GM19239 (cell line): Measurements from ENCODE around the gene SLC24A3.
A peak's percentile ranks its signal among the peaks of the same experiment; 100 is the strongest.
"Not testable (repeated sequence)": the region's sequence is repeated elsewhere in the genome, so short reads cannot be mapped to it uniquely, and the experiment has no call there.

Experiments used
- DNase-seq: peaks from one replicate; pipeline ENCODE4 v3.0.0; 2011; ENCODE audit warnings: low spot score; ENCODE audit not compliant: insufficient read length
- FAIRE-seq: peaks from 2 replicates; lab custom pipeline; 2011; peaks lifted over from hg19 to GRCh38; lab: Jason Lieb, UNC

SLC24A3 gene

GRCh38 chr20:19644085-19644484 is 431.6 kb downstream of the SLC24A3 start:
- no peak for DNase-seq
- no peak for FAIRE-seq

GRCh38 chr20:19646963-19647362 is 434.5 kb downstream of the SLC24A3 start:
- no peak for DNase-seq
- no peak for FAIRE-seq

- DNase-seq: no peak
- FAIRE-seq: peak; percentile 47
Measured at GRCh38 chr20:19648024-19648423, 435.6 kb downstream of the SLC24A3 start.

DNA sequence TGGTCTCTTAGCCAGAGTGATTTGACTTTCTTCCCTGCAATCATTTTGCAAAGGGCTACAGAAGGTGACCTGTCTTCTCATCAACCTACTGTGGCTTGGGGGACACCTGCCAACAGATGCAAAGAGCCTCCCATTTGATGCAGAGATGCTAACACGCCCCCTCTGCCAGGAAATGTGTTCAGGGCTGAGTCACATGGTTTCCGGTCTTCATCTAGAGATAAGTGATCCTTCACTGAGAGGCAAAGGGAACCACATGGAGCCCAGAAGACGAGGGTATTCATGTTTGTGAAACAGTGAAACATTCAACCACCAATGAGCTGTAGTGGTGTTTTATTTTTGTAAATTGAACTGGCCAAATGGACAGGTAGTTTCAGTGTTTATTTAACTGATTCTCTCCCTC is 436.6 kb downstream of the SLC24A3 start:
- DNase-seq (no peak), FAIRE-seq (no peak)

DNA sequence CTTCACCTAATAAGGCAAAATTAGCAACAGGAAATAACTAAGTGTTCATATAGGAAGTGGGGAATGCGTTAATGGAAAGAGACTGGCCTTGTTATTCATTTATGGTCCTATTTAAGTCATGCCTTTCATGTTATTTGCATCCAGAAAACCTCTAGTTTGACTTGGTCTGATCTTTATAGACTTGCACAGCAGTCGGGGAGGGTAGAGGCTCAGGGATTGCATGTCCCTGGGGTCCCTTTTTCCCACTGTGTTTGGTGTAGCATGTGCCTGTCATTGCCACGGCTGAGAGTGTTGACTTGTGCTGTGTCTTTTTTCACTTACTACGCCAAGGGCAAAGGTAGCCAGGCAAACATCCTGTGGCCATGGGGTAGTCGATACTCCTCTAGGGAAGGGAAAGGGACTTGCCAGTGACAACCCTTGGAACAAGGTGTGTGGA is 440.2 kb downstream of the SLC24A3 start:
- no peak for FAIRE-seq
- no peak for DNase-seq

GRCh38 chr20:19653327-19653726 is 440.9 kb downstream of the SLC24A3 start:
- DNase-seq: no peak
- FAIRE-seq: no peak

- FAIRE-seq (no peak), DNase-seq (no peak)
Measured at GRCh38 chr20:19654921-19655320, 442.5 kb downstream of the SLC24A3 start.

DNA sequence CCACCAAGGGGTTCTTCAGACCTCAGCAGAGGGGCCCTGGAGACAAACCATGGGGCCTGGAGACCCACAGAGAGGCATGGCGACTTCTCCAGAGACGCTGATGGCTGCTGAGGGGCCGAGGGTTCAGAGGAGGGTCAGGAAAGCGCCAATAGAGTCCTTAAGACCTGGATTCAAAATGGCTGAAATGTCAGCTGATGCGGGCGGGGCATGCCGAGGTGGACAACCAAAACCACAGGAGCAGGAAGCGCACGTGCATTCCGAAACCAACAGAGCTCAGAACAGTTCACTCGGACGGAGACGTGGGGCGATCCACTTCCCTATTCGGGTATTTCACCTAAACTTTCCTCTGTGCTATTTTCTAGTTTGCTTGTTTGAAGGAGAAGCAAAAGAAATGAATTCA is 445.7 kb downstream of the SLC24A3 start:
- DNase-seq: peak; percentile 48
- FAIRE-seq: peak; percentile 88

DNA sequence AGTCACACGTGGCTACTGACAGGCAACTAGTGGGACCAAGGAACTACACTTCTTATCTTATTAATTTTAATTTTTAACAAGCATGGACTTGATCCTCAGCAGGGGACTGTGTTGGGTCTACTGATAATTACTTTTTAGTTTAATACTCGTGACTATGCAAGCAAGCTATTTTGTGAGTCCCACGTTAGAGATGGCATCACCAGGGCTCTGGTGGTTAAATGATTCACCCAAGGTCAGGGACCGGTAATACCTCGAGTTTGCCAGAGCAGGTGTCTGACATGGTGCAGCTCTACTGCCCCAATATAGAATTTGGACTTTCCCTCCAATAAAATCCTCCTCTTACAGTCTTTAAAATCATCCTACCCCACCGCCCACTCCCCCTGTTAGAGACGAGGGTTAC is 447.0 kb downstream of the SLC24A3 start:
- FAIRE-seq: no peak
- DNase-seq: no peak

DNA sequence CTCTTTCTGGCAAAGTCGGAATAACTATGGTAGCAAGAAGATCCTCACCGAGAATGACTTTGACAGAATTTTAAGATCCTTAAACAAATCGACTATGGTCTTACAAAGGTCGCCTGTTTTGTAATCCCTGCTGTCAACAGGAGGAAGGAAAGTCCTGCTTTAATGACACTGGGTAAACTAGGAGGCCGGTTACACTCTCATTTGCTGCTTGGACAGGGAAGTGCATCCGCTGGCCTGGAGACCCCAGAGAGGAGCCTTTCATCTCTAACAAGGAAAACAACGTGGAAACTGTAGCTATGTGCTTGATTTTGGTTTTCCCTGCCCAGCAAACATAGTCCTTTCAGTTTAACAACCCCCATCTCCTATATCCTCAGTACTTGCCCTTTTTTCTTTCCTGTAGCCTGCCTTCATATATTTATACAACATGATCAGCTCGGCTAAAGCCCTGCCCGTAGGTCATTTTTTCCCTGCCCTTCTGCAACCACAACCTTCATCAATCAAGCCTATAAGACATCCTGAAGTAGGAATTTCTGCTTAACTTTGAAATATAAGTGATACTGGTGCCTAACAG is 448.5 kb downstream of the SLC24A3 start:
- DNase-seq (no peak), FAIRE-seq (no peak)

- FAIRE-seq (peak; percentile 98), DNase-seq (peak; percentile 35)
Measured at GRCh38 chr20:19661717-19662636, 449.5 kb downstream of the SLC24A3 start.

DNA sequence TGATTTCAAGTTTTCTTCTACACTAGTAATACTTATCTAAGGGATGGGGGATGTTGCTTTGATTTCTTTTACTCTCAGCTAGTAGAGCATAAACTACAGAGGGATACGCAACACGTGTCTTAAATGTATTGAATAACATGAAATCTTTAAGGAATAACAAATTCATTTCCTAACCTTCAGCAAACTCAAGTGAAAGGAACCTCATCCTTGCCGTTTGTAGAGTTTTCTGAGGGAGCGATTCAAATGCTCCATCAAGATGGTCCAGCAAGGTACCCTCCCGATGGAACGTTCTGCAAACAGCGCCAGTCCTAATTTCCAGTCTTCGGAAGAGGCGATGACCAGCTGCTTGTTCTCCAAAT is 450.2 kb downstream of the SLC24A3 start:
- FAIRE-seq: no peak
- DNase-seq: no peak

DNA sequence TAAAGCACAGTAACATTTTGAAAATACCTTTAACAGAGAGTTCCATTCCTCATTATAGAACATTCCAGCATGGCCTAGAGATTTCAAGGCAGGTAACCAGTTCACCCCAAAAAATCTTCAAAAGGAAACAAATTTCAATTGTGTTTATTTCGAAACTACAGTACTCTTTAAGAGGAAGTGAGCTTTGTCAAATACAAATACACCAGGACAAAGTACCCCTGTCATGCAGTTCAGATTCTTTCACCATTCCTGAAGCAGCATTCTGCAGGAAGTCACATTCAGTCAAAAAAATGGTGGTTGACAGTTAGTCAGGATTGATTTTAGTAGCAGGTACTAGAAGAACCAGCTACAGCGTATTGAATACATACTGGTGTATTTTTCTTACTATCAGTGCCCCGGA is 456.0 kb downstream of the SLC24A3 start:
- no peak for DNase-seq
- peak; percentile 53 for FAIRE-seq

GRCh38 chr20:19670829-19671228 is 458.4 kb downstream of the SLC24A3 start:
- no peak for DNase-seq
- no peak for FAIRE-seq

DNA sequence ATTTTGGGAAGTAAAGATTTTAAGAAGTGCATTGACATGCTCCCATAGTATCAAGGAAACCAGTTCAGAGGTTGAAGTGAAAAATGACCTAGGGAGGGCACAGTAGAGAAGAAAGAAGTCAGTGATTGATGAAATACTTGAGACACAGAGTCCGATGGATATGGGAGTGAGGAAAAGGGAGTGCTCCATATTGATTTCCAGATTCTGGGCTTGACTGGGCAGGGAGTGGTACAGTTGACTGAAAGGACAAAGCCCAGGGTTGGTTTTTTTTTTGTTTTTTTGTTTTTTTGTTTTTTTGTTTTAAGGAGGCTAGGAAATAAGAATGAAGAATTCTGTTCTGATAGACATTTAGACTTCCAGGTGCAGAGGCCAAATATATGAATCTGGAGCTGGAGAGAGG is 458.9 kb downstream of the SLC24A3 start:
- FAIRE-seq (no peak), DNase-seq (no peak)

DNA sequence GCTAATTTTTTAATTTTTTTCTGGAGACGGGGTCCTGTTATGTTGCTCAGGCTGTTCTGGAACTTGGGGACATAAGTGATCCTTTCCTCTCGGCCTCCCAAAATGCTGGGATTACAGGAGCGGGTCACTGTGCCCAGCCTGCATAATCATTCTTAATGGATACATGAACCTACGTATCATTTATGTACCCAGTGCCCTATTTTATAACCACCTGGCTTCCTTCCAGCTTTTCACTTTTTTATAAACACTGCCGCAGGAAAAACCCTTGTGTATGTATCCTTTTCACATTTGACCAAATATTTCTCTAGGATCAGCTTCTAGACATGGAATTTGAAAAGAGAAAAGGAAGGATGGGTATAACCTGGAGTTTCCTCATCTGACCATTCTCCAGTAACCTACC is 460.1 kb downstream of the SLC24A3 start:
- FAIRE-seq: no peak
- DNase-seq: no peak

GRCh38 chr20:19673575-19673974 is 461.1 kb downstream of the SLC24A3 start:
- DNase-seq: no peak
- FAIRE-seq: no peak

DNA sequence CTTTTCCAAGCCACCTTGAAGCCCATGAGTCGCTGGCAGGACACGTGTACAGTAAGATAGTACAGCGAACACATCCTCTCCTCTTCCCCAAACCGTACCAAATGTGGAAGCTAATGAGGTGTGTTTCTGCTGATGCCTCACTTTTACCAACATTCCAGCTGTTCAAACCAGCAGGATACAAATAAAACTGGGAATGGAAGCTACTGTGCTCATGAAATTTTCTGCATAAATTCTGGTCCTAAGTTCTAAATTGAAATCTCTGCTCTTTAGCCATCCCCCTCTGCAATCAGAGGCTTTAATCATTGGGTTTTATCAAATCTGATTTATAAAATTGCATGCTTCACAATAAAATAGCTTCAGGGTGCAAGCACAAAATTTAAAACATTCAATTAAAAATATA is 463.8 kb downstream of the SLC24A3 start:
- DNase-seq: no peak
- FAIRE-seq: no peak

- DNase-seq (no peak), FAIRE-seq (no peak)
Measured at GRCh38 chr20:19677336-19677735, 464.9 kb downstream of the SLC24A3 start.

GRCh38 chr20:19678591-19678990 is 466.1 kb downstream of the SLC24A3 start:
- not testable (repeated sequence) for FAIRE-seq, DNase-seq

GRCh38 chr20:19679900-19680495 is 467.6 kb downstream of the SLC24A3 start:
- DNase-seq (no peak), FAIRE-seq (no peak)
